IPS DF 4.7 (cell line): Measurements from ENCODE around the gene KRABD2.
"Not testable (repeated sequence)": the region's sequence is repeated elsewhere in the genome, so short reads cannot be mapped to it uniquely, and the experiment has no call there.

Source experiments
- DNase-seq: peaks from one replicate; pipeline ENCODE4 v3.0.0-alpha.2; 2013; ENCODE audit warnings: low spot score; ENCODE audit errors: extremely low read depth

Gene KRABD2

DNA sequence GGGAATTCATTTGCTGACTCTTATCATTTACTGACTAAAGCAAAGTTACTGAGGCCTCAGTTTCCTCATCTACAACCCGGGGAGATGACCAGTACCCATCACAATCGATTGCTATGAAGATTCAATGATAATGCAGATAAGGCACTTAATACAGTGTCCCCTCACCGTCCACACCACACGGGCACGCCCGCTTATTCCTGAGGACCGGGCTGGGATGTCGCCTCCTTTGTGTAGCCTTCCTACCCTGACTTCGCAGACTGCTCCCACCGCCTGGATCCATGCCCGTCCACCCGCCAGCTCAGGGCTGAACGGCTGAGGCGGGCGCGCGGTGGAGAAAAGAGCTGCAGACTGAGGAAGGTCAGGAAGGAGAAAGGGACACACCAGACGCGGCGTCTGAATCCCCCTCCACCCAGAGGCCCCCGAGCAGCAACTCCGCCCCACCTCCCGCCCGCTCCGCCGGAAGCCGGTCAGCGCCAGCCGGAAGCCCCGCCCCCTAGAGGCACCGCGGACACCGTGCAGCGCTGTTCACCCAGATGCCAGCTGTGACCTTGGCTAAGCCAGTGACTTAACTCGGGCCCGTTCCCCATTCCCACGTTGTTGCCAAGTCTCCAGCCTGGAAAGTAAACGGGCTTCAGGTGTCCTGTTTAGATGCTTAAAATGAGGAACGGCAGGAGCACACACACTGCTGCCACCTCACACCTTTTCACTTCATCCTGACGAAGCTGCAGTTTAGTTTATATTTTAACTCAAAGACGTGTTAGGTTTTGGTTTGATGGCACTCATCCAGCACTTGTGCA lies at the start of gene KRABD2:
KRABD2 (minus strand) TSS at position 434 of the 797 bp plus-strand sequence.
- DNase-seq: peak; percentile 80

DNA sequence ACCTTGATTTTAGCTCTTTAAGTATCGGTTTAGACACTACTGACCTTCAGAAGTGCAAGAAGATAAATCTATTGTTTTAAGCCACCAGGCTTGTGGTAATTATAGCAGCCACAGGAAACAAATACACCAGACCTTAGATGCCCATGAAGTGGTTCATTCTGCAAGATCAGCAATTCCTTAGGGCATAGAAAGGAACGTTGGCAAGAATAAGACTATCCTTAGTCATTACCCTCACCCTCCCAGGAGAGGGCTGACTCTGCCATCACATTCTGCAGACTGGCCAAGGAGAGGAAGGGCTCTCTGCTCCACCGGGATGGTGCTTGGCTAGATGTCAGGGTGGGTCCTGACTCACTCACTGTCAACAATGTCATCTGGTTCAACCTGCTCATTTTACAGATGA lies 45.1 kb upstream of the KRABD2 start:
- no peak for DNase-seq

DNA sequence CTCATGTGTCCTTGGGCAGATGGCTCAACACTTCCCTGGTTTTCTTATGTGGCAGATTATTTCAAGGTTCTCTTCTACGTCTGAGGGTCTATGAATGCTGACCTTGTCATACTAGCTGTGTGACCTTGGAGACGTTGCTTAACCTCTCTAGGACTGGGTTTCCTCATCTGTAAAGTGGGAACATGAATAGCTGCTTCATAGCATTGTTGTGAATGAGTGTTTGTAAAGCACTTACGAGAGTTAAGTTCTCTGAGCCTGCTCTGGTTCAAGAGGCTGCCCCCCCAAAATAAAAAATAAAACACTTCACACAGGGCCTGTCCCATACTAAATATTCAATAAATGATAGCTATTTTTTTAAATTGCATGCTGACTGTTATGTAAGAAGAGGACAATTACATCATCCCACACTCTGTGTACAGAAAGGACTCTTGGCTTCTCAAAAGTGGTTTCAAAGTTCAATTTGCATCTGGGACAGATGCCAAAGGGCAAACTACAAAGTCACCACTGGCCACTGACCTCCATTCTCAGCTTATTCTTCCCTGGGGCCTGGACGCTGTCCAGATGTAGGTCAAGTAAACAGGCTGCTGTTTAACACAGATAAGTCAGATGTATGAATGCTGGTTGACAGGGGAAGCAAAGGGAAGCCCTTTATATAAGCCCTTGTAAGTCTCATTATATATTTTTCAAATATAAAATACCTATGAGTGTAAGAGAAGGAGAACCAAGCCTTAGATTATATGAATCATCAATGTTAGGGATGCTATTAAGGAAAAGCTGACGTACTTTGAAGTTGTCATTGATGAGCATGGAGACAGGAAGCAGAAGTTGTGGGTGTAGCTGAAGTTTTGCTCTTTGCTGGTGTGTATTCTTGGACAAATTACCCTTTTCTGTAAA lies 43.8 kb upstream of the KRABD2 start:
- no peak for DNase-seq

DNA sequence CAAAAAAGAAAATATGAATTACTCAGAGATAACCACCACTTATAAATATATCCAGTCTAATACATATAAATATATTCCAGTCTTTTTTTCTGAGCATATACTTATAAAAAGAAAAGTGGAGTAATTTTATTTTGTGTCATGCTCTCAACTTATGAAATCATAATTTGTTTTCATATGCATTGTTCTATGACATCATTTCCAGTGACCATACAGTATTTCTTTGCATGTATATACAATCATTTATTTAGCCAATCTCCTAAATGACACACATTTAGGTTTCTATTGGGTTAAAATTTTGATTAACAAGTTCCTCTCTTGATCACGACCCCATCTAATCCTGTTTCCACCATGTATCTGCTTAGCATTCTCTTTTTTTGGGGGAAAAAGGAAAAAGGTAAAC lies 42.8 kb upstream of the KRABD2 start:
- DNase-seq: no peak

DNA sequence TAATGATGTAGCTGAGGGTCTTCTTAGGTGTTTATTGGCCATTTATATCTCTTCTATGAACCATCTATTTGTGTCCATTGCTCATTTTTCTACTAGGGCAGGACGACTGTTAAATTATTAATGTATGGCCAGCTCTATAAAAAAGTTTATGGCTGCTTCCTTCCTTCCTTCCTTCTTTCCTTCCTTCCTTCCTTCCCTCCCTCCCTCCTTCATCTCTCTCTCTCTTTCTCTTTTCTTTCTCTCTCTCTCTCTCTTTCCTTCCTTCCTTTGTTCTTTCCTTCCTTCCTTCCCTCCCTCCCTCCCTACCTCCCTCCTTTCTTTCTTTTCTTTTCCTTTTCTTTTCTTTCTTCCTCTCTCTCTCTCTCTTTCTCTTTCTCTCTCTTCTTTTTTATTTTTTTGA lies 42.0 kb upstream of the KRABD2 start:
- no peak for DNase-seq

DNA sequence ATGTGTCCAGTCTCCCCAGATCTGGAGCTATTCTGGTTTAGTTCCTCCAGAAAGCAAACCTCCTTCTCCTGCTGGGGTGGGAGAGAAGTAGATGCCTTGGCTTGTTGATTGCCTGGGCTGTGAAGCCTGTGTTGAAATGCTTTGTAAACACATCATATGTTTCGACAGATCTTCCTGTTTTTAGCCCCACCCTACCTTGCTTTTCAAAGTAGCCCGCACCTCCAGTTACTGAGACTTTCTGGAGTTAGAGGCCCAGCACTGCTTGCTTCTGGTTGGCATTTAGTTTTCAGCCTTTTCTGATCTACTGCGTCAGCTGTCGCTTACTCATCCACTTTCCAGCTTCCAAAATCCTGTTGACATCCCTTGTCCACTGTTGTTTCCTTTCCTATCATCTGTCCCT lies 41.3 kb upstream of the KRABD2 start:
- no peak for DNase-seq

DNA sequence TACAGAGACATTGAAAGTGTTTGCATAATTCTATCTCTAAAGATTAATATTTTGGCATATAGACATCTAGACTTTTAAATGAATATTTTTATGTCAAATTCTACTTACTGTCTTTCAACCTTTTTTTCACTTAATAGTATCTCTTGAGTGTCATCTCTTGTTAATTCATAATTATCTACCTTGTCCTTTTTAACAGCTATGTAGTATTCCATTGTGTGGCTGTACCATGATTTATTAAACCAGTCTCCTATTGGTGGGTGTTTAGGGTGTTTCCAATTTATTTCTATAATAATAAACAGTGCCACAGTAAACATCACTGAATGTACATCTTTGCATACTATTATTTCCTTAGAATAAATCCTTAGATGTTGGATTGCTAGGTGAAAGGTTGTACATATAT lies 37.4 kb upstream of the KRABD2 start:
- no peak for DNase-seq

DNA sequence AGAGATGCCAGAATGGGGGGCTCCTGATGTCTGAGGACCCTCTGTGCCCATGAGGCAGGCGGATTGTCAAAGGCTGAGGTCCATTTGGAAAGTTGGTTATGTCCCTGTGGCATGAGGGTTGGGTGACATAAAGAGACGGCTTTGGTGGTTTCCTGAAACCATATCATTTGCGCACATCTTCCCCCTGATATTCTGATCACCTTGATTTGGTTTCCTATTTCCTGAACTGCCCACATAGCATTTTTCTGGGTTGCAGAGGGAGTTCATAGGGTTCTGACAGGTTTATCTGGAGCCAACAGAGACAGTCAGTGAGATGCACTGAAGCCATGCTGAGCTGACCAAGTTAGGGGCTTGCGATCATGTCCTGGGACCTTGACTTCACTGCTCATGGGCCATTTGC lies 36.8 kb upstream of the KRABD2 start:
- no peak for DNase-seq

DNA sequence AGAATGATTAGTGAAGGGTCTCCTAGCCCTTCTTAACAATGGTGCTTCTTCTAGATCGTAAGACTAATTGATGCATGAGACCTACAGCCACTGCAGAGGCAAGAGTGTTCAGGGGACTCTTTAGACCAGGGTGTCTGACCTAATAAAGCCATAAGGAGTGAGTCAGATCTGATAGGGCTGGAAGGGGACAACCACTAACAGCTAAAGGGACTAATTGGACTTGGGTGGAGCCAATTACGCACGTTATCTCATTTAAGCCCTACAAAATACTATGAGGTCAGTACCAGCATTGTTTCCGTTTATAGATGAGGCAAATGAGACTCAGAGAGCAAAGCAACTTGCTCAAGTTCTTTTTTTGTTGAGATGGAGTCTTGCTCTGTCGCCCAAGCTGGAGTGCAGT lies 35.6 kb upstream of the KRABD2 start:
- no peak for DNase-seq

DNA sequence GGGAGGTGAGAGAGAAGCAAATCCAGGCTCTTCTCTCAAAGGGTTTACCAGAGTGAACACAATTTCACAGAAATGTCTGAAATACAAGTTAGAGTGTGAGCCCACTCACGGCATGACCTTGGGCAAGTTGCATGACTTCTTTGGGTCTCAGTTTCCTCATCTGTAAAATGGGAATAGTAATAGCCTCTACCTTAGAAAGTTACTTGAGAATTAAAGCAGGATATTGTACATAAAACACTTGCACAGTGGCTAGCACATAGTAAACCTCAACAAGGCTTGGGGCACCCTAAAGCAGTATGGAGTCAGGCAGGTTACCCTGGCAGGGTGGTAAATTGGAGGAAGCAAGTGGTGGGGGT lies 34.4 kb upstream of the KRABD2 start:
- no peak for DNase-seq

DNA sequence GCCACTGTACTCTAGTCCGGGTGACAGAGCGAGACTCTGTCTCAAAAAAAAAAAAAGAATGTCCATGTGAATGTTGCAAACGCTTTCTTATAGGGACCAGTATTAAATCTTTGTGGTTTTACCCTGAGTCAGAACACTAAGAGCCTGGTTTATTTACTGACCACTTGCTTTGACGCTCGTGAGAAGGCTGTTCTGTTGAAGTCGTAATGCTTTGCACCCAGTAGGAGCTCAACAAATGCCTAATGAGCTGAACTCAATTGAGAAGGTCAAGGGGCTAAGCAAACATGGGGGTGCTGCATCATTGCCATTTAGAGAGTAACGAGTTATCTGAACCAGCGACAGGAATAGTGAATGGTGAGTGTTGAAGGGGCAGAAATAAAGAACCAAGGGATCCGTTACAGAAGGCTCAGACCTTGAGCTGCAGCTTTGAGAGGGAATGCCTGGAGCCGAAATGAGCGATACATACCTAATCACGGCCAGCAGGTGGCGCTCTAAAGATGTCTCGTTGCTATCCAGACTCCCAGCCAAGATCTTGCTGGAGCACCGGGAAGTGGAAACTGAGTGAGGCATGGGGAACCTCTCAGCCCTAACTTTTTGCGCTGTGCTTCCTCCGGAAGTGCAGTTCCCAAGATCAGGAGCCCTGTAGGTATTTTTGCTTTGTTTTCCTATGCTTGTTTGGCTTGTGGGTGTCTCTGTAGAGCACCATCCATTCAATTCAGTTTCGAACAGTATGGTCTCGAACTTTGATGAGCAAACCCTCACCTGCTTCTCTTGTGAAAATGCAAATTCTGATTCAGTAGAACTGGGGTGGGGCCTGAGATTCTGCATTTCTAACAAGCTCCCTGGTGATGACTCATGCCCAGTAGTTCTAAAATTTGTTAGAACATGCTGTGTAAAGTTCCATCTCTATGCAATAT lies 33.7 kb upstream of the KRABD2 start:
- DNase-seq: peak; percentile 92

DNA sequence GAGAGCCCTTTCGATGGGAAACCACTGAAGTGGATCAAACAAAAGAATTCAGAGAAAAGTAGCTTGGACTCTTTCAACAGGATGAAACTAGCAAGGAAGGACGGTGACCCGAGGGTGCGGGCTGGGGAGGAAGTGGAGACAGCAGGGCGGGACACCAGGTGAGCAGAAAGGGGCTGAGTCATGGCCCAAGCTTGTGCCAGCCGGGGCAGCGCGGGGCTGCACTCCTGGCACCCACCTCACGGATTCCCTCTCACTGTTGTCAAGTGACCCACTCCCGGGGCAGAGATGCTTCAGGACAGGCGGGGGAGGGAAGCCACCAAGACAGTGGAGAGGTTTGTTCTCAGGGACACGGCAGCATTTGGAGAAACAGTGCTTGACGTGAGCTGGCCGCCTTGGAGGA lies 31.9 kb upstream of the KRABD2 start:
- no peak for DNase-seq

DNA sequence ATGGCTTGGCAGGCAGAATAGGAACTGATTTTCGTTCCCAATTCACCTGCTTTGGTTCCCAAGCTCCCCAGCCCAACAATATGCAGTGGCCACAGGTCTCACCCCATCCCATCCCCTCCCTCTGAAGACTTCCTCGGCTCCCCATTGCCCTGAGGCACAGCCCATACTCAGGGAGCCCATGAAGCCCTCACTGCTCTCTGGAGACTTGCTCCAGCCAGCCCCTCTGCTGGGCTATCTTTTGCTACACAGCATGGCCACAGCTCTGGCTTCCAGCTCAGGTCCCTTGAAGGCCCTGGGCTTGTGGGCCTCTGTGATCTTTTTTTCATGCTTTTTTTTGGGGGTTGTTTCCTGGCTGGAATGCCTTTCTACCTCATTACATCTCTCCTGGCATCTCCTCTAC lies 29.7 kb upstream of the KRABD2 start:
- DNase-seq: no peak

DNA sequence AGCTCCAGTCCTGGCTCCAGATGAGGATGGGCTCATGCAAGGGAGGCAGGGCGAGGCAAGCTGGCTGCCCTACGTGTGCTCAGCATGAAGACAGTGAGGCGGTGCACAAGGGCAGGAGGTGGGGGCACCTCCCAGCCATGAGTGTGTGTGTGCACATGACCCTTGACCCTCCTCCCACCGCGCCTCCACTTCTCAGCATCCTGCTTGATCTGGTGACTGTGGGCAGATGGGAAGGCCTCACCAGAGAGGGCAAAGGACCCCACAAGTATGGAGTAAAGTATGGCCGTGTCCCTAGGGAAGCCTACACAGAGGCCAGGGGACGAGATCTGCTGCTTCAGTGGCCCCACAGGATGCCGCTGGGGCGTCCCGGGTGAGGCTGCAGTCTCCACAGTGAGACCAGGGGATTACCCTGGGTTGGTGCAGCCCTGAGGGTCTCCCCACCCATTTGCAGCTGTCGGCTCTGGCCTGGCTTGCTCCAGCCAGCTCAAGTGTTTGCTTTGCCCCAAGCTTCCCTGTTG lies 29.1 kb upstream of the KRABD2 start:
- no peak for DNase-seq

DNA sequence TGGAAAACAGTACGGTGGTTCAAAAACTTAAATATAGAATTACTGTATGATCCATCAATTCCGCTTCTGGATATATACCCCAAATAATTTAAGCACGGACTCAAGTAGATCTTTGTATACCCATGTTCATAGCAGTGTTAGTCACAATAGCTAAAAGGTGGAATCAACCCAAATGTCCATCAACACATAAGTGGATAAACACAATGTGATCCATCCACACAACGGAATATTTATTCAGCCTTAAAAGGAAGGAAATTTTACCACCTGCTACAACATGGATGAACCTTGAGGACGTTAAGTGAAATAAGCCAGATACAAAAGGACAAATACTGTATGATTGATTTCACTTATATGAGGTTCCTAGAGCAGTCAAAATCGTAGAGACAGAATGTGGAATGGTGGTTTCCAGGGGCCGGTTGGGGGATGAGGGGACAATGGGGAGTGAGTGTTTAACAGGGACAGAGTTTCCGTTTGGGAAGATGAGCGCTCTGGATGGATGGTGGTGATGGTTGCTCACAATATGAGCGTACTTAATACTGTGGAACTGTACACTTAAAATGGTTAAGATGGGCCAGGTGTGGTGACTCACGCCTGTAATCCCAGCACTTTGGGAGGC lies 26.5 kb upstream of the KRABD2 start:
- no peak for DNase-seq

DNA sequence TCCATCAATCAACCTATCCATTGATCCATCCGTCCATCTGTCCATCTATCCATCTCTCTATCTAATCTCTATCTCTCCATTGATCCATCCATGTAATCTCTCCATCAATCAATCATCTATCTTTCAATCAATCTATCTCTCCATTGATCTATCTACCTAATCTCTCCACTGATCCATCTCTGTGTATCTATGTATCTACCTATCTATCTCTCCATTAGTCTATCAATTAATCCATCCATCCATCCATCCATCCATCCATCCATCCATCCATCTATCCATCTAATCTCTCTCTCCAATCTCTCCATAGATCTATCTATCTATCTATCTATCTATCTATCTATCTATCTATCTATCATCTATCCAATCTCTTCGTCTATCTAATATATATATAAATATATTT lies 24.6 kb upstream of the KRABD2 start:
- DNase-seq: no peak

DNA sequence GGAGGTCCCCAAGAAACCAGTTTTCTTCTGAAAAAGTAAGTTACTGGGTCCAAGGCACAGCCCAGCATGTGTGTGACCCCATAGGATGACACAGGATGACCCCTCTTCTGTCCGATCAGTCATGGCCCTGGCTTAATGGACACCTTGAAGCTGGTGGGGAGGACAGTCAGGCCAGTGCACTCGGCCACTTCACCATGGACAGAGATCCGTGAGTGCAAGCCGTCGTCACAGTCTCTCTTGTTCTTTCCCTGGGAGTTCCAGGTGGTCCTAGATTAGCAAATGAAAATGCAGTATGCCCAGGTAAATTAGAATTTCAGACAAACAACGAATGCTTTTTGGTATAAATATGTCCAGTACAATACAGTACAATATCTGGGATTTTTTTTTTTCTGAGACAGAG lies 22.5 kb upstream of the KRABD2 start:
- no peak for DNase-seq

DNA sequence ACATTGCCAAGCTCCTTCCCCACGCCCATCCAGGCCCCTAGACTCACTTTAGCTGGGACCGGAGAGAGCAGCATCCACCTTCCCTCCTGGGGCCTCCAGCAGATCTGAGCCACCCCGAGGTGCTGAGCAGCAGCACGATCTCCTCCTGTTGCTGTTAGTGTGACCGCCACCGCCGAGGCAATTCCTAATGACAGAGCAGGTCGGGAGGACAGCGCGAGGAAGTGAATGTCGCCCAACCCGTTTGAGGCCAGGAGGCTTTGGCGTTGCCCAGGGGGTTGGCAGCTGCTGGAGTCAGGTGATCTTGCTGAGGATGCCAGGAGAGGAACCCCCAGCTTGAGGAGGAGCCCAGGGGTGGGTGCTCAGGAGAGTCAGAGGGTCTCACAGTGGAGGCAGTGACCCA lies 21.1 kb upstream of the KRABD2 start, which contains the start of gene RNF222:
RNF222 (minus strand) TSS at position 192 of the 400 bp plus-strand sequence. CDS start 4,366 bp downstream, outside the sequence.
- no peak for DNase-seq

DNA sequence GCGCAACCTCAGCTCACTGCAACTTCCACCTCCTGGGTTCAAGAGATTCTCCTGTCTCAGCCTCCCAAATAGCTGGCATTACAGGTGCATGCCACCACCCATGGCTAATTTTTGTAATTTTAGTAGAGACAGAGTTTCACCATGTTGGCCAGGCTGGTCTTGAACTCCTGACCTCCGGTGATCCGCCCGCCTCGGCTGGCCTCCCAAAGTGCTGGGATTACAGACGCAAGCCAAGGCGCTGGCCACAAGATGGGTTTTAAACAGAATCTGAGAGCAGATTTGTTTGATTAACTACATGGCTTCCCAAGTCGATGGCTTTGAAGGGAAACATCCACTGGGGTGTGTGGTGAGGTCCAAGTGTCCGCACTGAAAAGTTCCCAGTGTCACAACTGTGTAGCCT lies 18.0 kb upstream of the KRABD2 start:
- DNase-seq: not testable (repeated sequence)

DNA sequence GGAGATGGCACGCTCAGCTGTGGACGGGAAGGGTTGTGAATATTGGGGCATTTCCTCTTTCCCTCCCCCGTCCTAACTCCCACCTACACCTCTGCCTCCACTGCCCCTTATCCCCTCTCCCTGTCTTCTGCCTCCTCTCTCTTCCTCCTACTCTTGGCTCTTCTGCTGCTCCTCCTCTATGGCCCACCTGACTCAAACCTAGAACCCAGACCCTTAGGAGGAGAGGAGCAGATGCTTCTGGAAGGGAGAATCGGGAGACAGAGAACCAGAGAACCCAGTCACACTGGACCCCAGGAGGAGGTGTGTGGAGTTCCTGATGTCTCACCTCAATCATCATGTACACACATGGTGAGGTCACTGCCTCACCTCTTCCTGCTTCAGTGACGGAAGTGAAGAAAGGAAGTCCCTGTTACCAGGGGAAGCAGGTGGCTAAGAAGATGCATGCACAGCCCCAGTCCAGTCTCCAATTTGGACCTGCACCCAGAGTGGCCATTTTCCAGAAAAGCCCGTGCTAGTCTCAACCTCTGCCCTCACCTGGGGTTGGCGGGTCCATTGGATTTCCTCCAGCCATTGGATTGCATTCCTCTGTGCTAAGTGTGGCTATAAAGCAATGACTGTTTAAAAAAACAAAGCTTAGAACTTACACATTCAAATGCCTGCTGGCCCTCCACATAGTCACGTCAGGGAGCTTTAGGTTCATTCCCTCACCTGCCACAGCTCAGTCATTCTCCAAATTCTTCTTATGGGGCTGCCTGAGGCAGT lies 17.1 kb upstream of the KRABD2 start:
- DNase-seq: no peak
